Lower lobe of right lung (tissue), 2 donors: Measurements from ENCODE around the gene LCN2. TPM values are rescaled to one million over a fixed set of nuclear protein-coding genes. Genes with fewer than 3 reads are reported as not detected.
A peak's percentile ranks its signal among the peaks of the same experiment; 100 is the strongest.

Experiments
- ATAC-seq, 2 donors: fragments of 200-7000 bp; cut with Tn5 transposase; one replicate each; pipeline ENCODE4 v1.9.1; 2020 to 2022; ENCODE audit warnings: mild to moderate bottlenecking in 2 of 2, moderate library complexity in 2 of 2
- DNase-seq: peaks from one replicate; pipeline ENCODE4 v3.0.0-alpha.2; 2020
- H3K27ac ChIP-seq: fragments of 200-600 bp; one replicate; pipeline ENCODE4 v1.8.0; 2022
- H3K27me3 ChIP-seq: fragments of 200-600 bp; one replicate; pipeline ENCODE4 v1.8.0; 2022; ENCODE audit warnings: low read depth
- H3K36me3 ChIP-seq: fragments of 200-600 bp; one replicate; pipeline ENCODE4 v1.8.0; 2022; ENCODE audit warnings: mild to moderate bottlenecking
- H3K4me1 ChIP-seq: fragments of 200-600 bp; one replicate; pipeline ENCODE4 v1.8.0; 2022
- H3K4me3 ChIP-seq: fragments of 200-600 bp; one replicate; pipeline ENCODE4 v1.8.0; 2022; ENCODE audit warnings: mild to moderate bottlenecking
- H3K9me3 ChIP-seq: fragments of 200-600 bp; one replicate; pipeline ENCODE4 v1.8.0; 2022
- intact Hi-C: fragments of 100-400 bp; cut with DNase I; formaldehyde crosslinking; loops from one replicate; pipeline ENCODE4 v1.11.0; 2022
- total RNA-seq: library from RNA; stranded (reverse); fragmentation: NEBNext Ultra II Directional; extraction: Animal tissue kit (Norgen Biotek cat#: 25700); gene quantifications from one replicate; pipeline ENCODE4 v1.2.1, GENCODE V29; 2021
- TF ChIP-seq, protein P1 (sequence below): fragments of 200-600 bp; IDR thresholded peaks from one replicate; pipeline ENCODE4 v1.8.0; 2022; ENCODE audit warnings: antibody characterized with exemption, mild to moderate bottlenecking
- donor health status: DM: no; HTN: yes; CAD: no; lungs with severe emphysema.

Gene LCN2
- total RNA-seq, 1 donor from 2014 or later: 83.4 TPM

DNA sequence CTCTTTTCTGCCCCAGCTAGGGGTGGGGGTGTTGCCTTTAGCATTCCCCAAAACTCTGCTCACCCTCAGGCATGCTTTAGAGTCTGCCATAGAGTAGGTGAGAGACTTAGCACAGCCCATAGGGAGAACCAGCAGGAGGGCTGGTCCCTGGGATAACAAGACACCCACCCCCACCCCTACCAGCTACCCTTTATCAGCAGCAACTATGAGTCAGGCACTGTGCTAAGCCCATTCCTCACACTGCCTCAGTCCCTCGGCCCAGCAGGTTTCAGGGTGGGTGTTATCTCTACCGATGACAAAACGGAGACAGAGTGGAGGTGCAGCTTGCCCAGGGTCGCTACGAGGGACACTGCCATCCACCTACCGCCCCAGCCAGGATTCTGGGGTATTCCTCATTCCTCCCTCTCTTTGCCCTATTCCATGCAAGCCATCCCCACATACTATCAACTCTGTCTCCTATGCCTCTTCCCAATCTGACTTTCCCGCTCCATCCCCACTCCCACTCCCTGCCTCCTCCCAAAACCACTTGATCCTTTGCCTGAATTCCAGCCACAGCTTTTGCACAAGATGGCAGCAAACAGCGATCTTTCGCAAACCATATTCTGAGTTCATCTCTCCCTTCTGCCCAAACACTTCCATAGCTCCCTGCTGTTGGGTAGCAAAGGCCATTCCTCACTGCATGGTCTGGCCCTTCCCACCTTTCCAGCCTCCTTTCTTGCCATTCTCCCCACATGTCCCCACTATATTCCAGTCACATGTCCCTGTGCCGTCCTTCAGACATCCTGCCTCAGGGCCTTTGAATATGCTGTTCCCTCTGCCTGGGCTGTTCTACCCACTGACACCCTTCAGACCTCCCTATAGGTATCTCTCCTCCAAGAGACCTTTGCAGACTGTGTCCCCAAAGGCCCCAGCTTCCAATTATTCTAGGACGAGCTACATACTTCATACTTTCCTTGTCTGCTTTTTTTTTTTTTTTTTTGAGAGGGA is 37.0 kb downstream of the LCN2 start:
- no peak for ATAC-seq
- Histone ChIP-seq H3K36me3 (peaks cover 69% of the 10 kb centered on the region), H3K4me1 (peaks cover 11% of the 10 kb centered on the region)

DNA sequence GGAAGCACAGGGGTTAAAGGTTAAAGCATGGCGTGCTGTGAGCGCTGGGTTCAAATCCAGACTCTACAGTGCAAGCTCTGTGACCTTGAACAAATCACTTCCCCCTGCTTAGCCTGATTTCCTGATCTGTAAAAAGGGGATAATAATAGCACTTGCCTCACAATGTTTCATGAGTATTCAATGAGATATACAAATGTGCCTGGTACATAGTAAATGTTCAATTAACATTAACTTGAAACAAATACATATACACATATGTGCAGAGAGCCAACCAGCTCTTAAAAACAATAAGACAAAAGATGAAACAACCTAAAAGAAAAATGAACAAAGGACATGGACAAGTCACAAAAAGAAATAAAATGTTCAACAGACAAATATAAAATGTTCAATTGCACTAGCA is 38.1 kb downstream of the LCN2 start:
- DNase-seq (no peak), ATAC-seq (no peak)
- intact Hi-C loops: no loop called here
- H3K4me1 ChIP-seq: peaks cover 17% of the 10 kb centered on the region
- TF ChIP-seq, protein P1, sequence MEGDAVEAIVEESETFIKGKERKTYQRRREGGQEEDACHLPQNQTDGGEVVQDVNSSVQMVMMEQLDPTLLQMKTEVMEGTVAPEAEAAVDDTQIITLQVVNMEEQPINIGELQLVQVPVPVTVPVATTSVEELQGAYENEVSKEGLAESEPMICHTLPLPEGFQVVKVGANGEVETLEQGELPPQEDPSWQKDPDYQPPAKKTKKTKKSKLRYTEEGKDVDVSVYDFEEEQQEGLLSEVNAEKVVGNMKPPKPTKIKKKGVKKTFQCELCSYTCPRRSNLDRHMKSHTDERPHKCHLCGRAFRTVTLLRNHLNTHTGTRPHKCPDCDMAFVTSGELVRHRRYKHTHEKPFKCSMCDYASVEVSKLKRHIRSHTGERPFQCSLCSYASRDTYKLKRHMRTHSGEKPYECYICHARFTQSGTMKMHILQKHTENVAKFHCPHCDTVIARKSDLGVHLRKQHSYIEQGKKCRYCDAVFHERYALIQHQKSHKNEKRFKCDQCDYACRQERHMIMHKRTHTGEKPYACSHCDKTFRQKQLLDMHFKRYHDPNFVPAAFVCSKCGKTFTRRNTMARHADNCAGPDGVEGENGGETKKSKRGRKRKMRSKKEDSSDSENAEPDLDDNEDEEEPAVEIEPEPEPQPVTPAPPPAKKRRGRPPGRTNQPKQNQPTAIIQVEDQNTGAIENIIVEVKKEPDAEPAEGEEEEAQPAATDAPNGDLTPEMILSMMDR: no peak
- no peaks in the 10 kb centered on the region for H3K27me3 ChIP-seq
- H3K4me3 ChIP-seq: no peak overlapping the region
- no peaks in the 10 kb centered on the region for H3K9me3 ChIP-seq
- no peak overlapping the region for H3K27ac ChIP-seq
- H3K36me3 ChIP-seq: peaks cover 69% of the 10 kb centered on the region

More for the DNA sequence above, 37.0 kb downstream of the LCN2 start:
- no peaks in the 10 kb centered on the region for H3K9me3 ChIP-seq
- intact Hi-C loops: no loop called here
- H3K27ac ChIP-seq: no peak overlapping the region
- DNase-seq: no peak
- no peaks in the 10 kb centered on the region for H3K27me3 ChIP-seq
- no peak overlapping the region for H3K4me3 ChIP-seq
- TF ChIP-seq, protein P1: no peak

DNA sequence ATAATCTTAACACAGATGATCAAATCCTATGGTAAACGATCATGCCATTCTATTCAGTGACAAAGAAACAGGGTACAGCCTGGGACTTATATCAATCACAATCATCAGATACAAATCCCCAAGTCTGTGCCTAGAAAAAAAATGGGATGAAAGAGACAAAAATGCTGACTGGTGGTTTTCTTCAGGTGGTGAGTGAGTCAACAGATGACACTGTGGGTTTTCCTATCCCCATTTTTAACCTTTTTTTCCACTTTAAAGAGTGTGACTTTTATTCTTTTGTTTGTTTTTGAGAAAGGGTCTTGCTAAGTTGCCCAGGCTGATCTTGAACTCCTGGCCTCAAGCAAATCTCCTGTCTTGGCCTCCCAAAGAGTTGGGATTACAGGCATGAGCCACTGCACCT is 39.0 kb downstream of the LCN2 start:
- intact Hi-C loops: no loop called here
- ATAC-seq (no peak), DNase-seq (no peak)
- Histone ChIP-seq H3K4me3 (no peak overlapping the region), H3K9me3 (no peaks in the 10 kb centered on the region), H3K4me1 (peaks cover 20% of the 10 kb centered on the region), H3K27ac (no peak overlapping the region), H3K36me3 (peaks cover 62% of the 10 kb centered on the region), H3K27me3 (no peaks in the 10 kb centered on the region)
- TF ChIP-seq, protein P1: no peak

DNA sequence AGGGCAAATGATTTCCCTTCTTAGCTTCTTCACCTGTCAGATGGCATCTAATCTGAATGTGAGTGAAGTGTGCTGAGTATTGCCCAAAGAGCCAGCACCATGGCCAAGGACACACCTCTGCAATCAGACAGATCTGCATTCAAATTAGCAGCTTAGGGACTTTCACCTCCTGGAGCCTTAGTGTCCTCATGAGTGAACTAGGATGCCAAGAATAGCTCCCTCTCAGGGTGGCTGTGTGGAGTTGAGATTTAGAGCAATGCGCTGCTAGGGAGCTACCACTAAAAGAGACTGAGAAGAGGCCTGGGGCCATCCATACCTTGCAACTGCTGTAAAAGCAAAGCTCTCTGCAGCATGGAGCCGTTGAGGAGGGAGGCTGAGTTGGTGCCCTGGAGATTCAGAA is 40.8 kb downstream of the LCN2 start:
- H3K4me3 ChIP-seq: no peak overlapping the region
- ATAC-seq: no peak
- intact Hi-C loops: no loop called here
- H3K4me1 ChIP-seq: peaks cover 20% of the 10 kb centered on the region
- DNase-seq: no peak
- H3K36me3 ChIP-seq: peaks cover 46% of the 10 kb centered on the region
- no peaks in the 10 kb centered on the region for H3K9me3 ChIP-seq
- TF ChIP-seq, protein P1: no peak
- no peaks in the 10 kb centered on the region for H3K27me3 ChIP-seq
- H3K27ac ChIP-seq: no peak overlapping the region

DNA sequence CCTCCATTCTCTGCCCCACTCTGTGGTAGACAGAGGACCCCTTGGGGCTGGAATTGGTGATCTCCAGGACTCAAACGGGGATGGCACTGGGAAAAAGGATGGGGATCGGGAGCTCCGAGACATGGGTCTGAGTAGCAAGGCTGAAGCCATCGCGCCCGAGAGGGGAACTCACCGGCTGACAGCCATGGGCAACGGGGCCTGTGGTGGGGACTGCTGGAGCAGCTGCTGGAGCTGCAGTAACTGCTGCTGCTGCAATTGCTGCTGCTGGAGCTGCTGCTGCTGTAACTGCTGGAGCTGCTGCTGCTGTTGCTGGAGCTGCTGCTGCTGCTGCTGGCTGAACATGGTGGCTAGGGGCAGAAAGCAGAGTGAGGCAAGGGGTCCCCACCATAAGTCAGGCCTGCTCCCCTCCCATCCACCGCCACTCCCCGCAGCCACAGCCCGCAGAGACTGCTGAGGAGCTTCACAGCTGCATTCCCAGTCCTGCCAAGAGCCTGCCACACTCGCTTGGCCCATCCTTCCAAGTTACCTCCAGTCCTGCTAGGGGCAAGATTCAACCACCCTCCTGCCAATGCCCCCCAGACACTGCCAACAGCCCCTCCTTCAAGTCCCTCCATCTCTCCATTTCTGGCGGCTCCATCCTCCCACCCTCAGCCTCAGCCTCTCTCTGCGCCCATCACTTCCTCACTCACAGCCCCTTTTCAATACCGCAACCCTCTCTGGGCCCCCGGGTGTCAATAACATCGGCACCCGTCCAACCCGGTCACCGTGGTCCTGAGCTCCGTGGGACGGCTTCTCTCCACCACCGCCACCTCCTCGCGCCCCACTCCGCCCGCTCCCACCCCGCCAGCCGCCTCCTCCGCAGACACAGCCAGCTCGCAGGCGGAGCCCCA is 41.5 kb downstream of the LCN2 start:
- H3K9me3 ChIP-seq: no peaks in the 10 kb centered on the region
- TF ChIP-seq, protein P1: no peak
- no peaks in the 10 kb centered on the region for H3K27me3 ChIP-seq
- peak overlapping the region; percentile 89 for H3K4me3 ChIP-seq
- peak in 1 of 2 donors; percentile 35 for ATAC-seq
- peaks cover 20% of the 10 kb centered on the region for H3K4me1 ChIP-seq
- peaks cover 38% of the 10 kb centered on the region for H3K36me3 ChIP-seq
- intact Hi-C loops: no loop called here
- H3K27ac ChIP-seq: peak overlapping the region; percentile 87
- DNase-seq: no peak
